H1 (cell line): Measurements from ENCODE around the gene TAS1R3. TPM values are rescaled to one million over a fixed set of nuclear protein-coding genes. Genes with fewer than 3 reads are reported as not detected.

Source experiments
- CTCF ChIA-PET: fragments of 300-600 bp; sonication (Branson Sonifier 250); formaldehyde crosslinking; loops from one replicate; lab custom pipeline; 2021; ENCODE audit not compliant: partially characterized antibody; lab: Charles Lee
- POLR2A ChIA-PET: fragments of 300-600 bp; sonication (Branson Sonifier 250); formaldehyde crosslinking; loops from one replicate; lab custom pipeline; 2021; ENCODE audit warnings: inconsistent platforms; ENCODE audit not compliant: partially characterized antibody; lab: Charles Lee
- DNase-seq, 2 experiments: peaks; one replicate each; pipeline versions ENCODE4 v3.0.0 to v3.0.0-alpha.2; 2010 to 2022; ENCODE audit warnings: low spot score in 2 of 2, low read depth in 1 of 2, mixed read lengths in 1 of 2
- FAIRE-seq: peaks from 2 replicates; lab custom pipeline; 2011; peaks lifted over from hg19 to GRCh38; lab: Jason Lieb, UNC
- H2AFZ ChIP-seq: 2 replicates; pipeline ENCODE4 v1.8.1; 2012; ENCODE audit warnings: low read length, inconsistent platforms
- H2AK5ac ChIP-seq: 2 replicates; pipeline ENCODE4 v1.6.1; 2013; ENCODE audit warnings: low read depth, low read length
- H2BK120ac ChIP-seq: replicated peaks from 2 replicates; pipeline ENCODE3; 2013; ENCODE audit warnings: low read depth, low read length, inconsistent platforms
- H2BK12ac ChIP-seq: 2 replicates; pipeline ENCODE4 v1.6.1; 2013; ENCODE audit warnings: low read depth, low read length
- H2BK15ac ChIP-seq: 2 replicates; pipeline ENCODE4 v1.6.1; 2013; ENCODE audit warnings: low read length
- H2BK20ac ChIP-seq: 2 replicates; pipeline ENCODE4 v1.6.1; 2013; ENCODE audit warnings: low read length
- H2BK5ac ChIP-seq: 2 replicates; pipeline ENCODE4 v1.6.1; 2013; ENCODE audit warnings: low read depth, low read length
- H3K14ac ChIP-seq: 2 replicates; pipeline ENCODE4 v1.6.1; 2013; ENCODE audit warnings: inconsistent platforms; ENCODE audit not compliant: insufficient read length
- H3K18ac ChIP-seq: 2 replicates; pipeline ENCODE4 v1.6.1; 2013; ENCODE audit warnings: low read length; ENCODE audit errors: extremely low read depth
- H3K23ac ChIP-seq: 2 replicates; pipeline ENCODE4 v1.6.1; 2013; ENCODE audit warnings: inconsistent platforms; ENCODE audit not compliant: insufficient read length
- H3K23me2 ChIP-seq: 2 replicates; pipeline ENCODE4 v1.6.1; 2013; ENCODE audit warnings: low read depth, low read length
- H3K27ac ChIP-seq: 2 replicates; pipeline ENCODE4 v1.6.1; 2011; ENCODE audit warnings: low read depth, low read length, inconsistent platforms
- H3K27me3 ChIP-seq, 4 experiments: replicated peaks in 1 of 4; 1 replicate in 1 of 4; 2 replicates in 3 of 4; pipeline versions ENCODE4 v1.6.1 to v1.8.1; 2011 to 2013; ENCODE audit warnings: low read length in 3 of 4, mild to moderate bottlenecking in 3 of 4, inconsistent platforms in 2 of 4, mixed read lengths in 2 of 4, moderate library complexity in 1 of 4; ENCODE audit not compliant: control insufficient read depth in 3 of 4, insufficient read depth in 3 of 4; ENCODE audit errors: extremely low read depth in 1 of 4
- H3K36me3 ChIP-seq, 4 experiments: 2 replicates each; pipeline versions ENCODE4 v1.6.1 to v1.8.1; 2011 to 2013; ENCODE audit warnings: mild to moderate bottlenecking in 4 of 4, low read length in 3 of 4, moderate library complexity in 2 of 4, control low read depth in 1 of 4, inconsistent platforms in 1 of 4; ENCODE audit not compliant: insufficient read depth in 4 of 4, control insufficient read depth in 2 of 4
- H3K4ac ChIP-seq: replicated peaks from 2 replicates; pipeline ENCODE3; 2013; ENCODE audit warnings: low read length, low read depth, mixed read lengths, inconsistent platforms; ENCODE audit not compliant: insufficient read length
- H3K4me1 ChIP-seq, 4 experiments: replicated peaks in 1 of 4; 1 replicate in 1 of 4; 2 replicates in 3 of 4; pipeline versions ENCODE4 v1.6.1 to v1.8.1; 2011 to 2013; ENCODE audit warnings: low read length in 3 of 4, inconsistent platforms in 2 of 4, mixed read lengths in 1 of 4; ENCODE audit not compliant: insufficient read depth in 4 of 4, control insufficient read depth in 3 of 4
- H3K4me2 ChIP-seq, 2 experiments: 2 replicates each; pipeline versions ENCODE4 v1.6.1 to v1.8.1; 2011 to 2013; ENCODE audit warnings: low read depth in 2 of 2, low read length in 2 of 2, control low read depth in 1 of 2, inconsistent platforms in 1 of 2, mild to moderate bottlenecking in 1 of 2; ENCODE audit not compliant: insufficient read depth in 1 of 2
- H3K4me3 ChIP-seq, 4 experiments: fragments of 200-600, 300-600 bp in 1 of 4; sonication (generic), shearing (Covaris generic), sonication (Bioruptor Twin) in 1 of 4; 2 replicates each; pipeline versions ENCODE4 v1.5.1 to v1.8.1; 2011 to 2016; ENCODE audit warnings: low read length in 4 of 4, low read depth in 3 of 4, control low read depth in 2 of 4, inconsistent platforms in 2 of 4, mild to moderate bottlenecking in 2 of 4, mixed read lengths in 1 of 4, moderate library complexity in 1 of 4; ENCODE audit not compliant: insufficient read depth in 2 of 4; ENCODE audit errors: extremely low read depth in 1 of 4
- H3K56ac ChIP-seq: replicated peaks from 2 replicates; pipeline ENCODE3; 2013; ENCODE audit warnings: low read depth, mild to moderate bottlenecking, mixed read lengths, low read length, inconsistent platforms; ENCODE audit not compliant: insufficient read length
- H3K79me1 ChIP-seq: 2 replicates; pipeline ENCODE4 v1.6.1; 2013; ENCODE audit warnings: low read depth, low read length, control low read depth
- H3K79me2 ChIP-seq, 2 experiments: 2 replicates each; pipeline versions ENCODE4 v1.6.1 to v1.8.1; 2012 to 2013; ENCODE audit warnings: low read length in 2 of 2, mild to moderate bottlenecking in 2 of 2, inconsistent platforms in 1 of 2; ENCODE audit not compliant: insufficient read depth in 2 of 2, control insufficient read depth in 1 of 2
- H3K9ac ChIP-seq, 4 experiments: replicated peaks in 1 of 4; 1 replicate in 1 of 4; 2 replicates in 3 of 4; pipeline versions ENCODE4 v1.6.1 to v1.8.1; 2011 to 2013; ENCODE audit warnings: low read depth in 3 of 4, low read length in 3 of 4, control low read depth in 2 of 4, mild to moderate bottlenecking in 2 of 4, moderate library complexity in 2 of 4, inconsistent platforms in 1 of 4; ENCODE audit errors: extremely low read depth in 1 of 4
- H3K9me3 ChIP-seq, 2 experiments: 2 replicates each; pipeline versions ENCODE4 v1.6.1 to v1.8.1; 2012 to 2013; ENCODE audit warnings: mild to moderate bottlenecking in 2 of 2, moderate library complexity in 2 of 2, control low read depth in 1 of 2, inconsistent platforms in 1 of 2, low read depth in 1 of 2, low read length in 1 of 2, mixed read lengths in 1 of 2; ENCODE audit not compliant: insufficient read depth in 2 of 2
- H4K20me1 ChIP-seq, 2 experiments: replicated peaks in 1 of 2; 2 replicates each; pipeline versions ENCODE3 to v1.8.1; 2011 to 2013; ENCODE audit warnings: inconsistent platforms in 2 of 2, low read length in 2 of 2, mild to moderate bottlenecking in 1 of 2; ENCODE audit not compliant: insufficient read depth in 2 of 2, control insufficient read depth in 1 of 2
- H4K5ac ChIP-seq: 2 replicates; pipeline ENCODE4 v1.6.1; 2013; ENCODE audit warnings: low read length, low read depth, mixed read lengths, inconsistent platforms; ENCODE audit not compliant: insufficient read length
- H4K8ac ChIP-seq: 2 replicates; pipeline ENCODE4 v1.8.0; 2013; ENCODE audit warnings: mild to moderate bottlenecking, moderate library complexity, low read length, inconsistent platforms; ENCODE audit not compliant: insufficient read depth; ENCODE audit errors: extremely low read depth
- H4K91ac ChIP-seq: replicated peaks from 2 replicates; pipeline ENCODE3; 2013; ENCODE audit warnings: low read length, mixed read lengths, inconsistent platforms; ENCODE audit not compliant: insufficient read length
- ASH2L ChIP-seq: fragments of 200-600, 300-600 bp; sonication (generic); IDR thresholded peaks from one replicate; pipeline ENCODE4 v1.7.1; 2017; ENCODE audit warnings: low read length
- CBX5 ChIP-seq: fragments of 300-800, 300-1000 bp; sonication (generic); IDR thresholded peaks from 2 replicates; pipeline ENCODE4 v1.7.1; 2016; ENCODE audit warnings: antibody characterized with exemption, low read length, low read depth
- CTBP2 ChIP-seq: IDR thresholded peaks from 2 replicates; pipeline ENCODE4 v1.7.0; 2011; ENCODE audit warnings: borderline replicate concordance, mild to moderate bottlenecking, moderate library complexity, mixed read lengths, low read length; ENCODE audit not compliant: insufficient read depth, insufficient read length
- E2F6 ChIP-seq: IDR thresholded peaks from 2 replicates; pipeline ENCODE4 v1.6.1; 2012; ENCODE audit warnings: inconsistent platforms
- EZH2 ChIP-seq: fragments of 200-600 bp; sonication (generic); IDR thresholded peaks from 2 replicates; pipeline ENCODE4 v1.7.1; 2012; ENCODE audit warnings: low read depth, mild to moderate bottlenecking, moderate library complexity, low read length, inconsistent platforms; ENCODE audit not compliant: severe bottlenecking
- FOSL1 ChIP-seq: IDR thresholded peaks from 2 replicates; pipeline ENCODE4 v1.6.1; 2011; ENCODE audit warnings: mild to moderate bottlenecking, low read depth, low read length, moderate library complexity; ENCODE audit not compliant: insufficient read depth
- JUND ChIP-seq: IDR thresholded peaks from 2 replicates; pipeline ENCODE4 v1.6.1; 2011; ENCODE audit warnings: mild to moderate bottlenecking, improper control_type of control experiment, low read length
- KDM1A ChIP-seq: fragments of 200-600, 300-600 bp; sonication (generic); IDR thresholded peaks from 2 replicates; pipeline ENCODE4 v1.7.1; 2016; ENCODE audit warnings: mild to moderate bottlenecking, low read length, borderline replicate concordance
- NANOG ChIP-seq: IDR thresholded peaks from 2 replicates; pipeline ENCODE4 v1.6.1; 2011; ENCODE audit warnings: low read length, low read depth, mild to moderate bottlenecking, inconsistent platforms; ENCODE audit not compliant: insufficient read depth, poor library complexity, severe bottlenecking
- POLR2A ChIP-seq, 2 experiments: IDR thresholded peaks; 1 replicate in 1 of 2; 2 replicates in 1 of 2; pipeline ENCODE4 v1.6.1; 2011; ENCODE audit warnings: low read depth in 2 of 2, low read length in 2 of 2, mild to moderate bottlenecking in 2 of 2; ENCODE audit errors: control extremely low read depth in 1 of 2
- SAP30 ChIP-seq: fragments of 300-600 bp; sonication (generic); IDR thresholded peaks from 2 replicates; pipeline ENCODE4 v1.7.1; 2012; ENCODE audit warnings: low read length, moderate library complexity, mild to moderate bottlenecking, inconsistent platforms; ENCODE audit not compliant: insufficient read depth, insufficient replicate concordance
- SRF ChIP-seq: IDR thresholded peaks from 2 replicates; pipeline ENCODE4 v1.6.1; 2011; ENCODE audit warnings: mild to moderate bottlenecking, low read depth, low read length, moderate library complexity
- ZNF274 ChIP-seq: IDR thresholded peaks from 2 replicates; pipeline ENCODE4 v1.7.0; 2012; ENCODE audit warnings: low read length, borderline replicate concordance; ENCODE audit errors: extremely low read depth
- WGBS, 2 experiments: shearing (Covaris generic) in 1 of 2; methylation state at CpG; one replicate each; pipeline versions ENCODE4 v1.1.6 to v1.1.7; 2013 to 2015; ENCODE audit warnings: low lambda C conversion rate in 2 of 2, mixed read lengths in 2 of 2, inconsistent platforms in 1 of 2, low coverage in 1 of 2, missing lambda C conversion rate in 1 of 2; ENCODE audit not compliant: insufficient replicate concordance in 2 of 2, insufficient coverage in 1 of 2, insufficient read length in 1 of 2; ENCODE audit errors: extremely low coverage in 1 of 2, missing lambda C conversion rate in 1 of 2; 5-methylcytosine and 5-hydroxymethylcytosine counted together
- polyA plus RNA-seq, 7 experiments: library from polyadenylated mRNA; depleted of rRNA in 3 of 7; stranded (reverse) in 5 of 7; unstranded in 2 of 7; fragments of >200 nt in 5 of 7; fragments of 200-250 nt in 2 of 7; gene quantifications; 1 replicate in 5 of 7; 2 replicates in 1 of 7; 4 replicates in 1 of 7; pipeline versions ENCODE4 v1.2.1 to v1.2.3, GENCODE V29; 2011 to 2013; ENCODE audit warnings: missing spikeins in 2 of 7, mixed read lengths in 2 of 7
- total RNA-seq: library from RNA; stranded (reverse); fragmentation: NEBNext Ultra II Directional; extraction: Animal tissue kit (Norgen Biotek cat#: 25700); gene quantifications from 2 replicates; pipeline ENCODE4 v1.2.1, GENCODE V29; 2021

TAS1R3 gene
- total and polyA plus RNA-seq, 2 of the 8 experiments (the other 6 are each of a cell fraction or from before 2014, with no cell fraction given) = 0.03 to 0.19 TPM

GRCh38 chr1:1327291-1327690 is 3.8 kb upstream of the TAS1R3 start:
- H4K8ac ChIP-seq = no peak overlapping the region
- DNase-seq (no peak), FAIRE-seq (no peak)
- no peak overlapping the region for H3K9ac ChIP-seq
- POLR2A ChIA-PET = interaction anchor here (0.8 to 3.4 kb wide), 6 partner anchors 9 to 18 kb away, joined by 3 to 27 read pairs (median 4); no protein-coding TSS in a partner anchor
- no peak overlapping the region for H2BK120ac ChIP-seq
- H2BK15ac ChIP-seq = no peak overlapping the region
- H4K5ac ChIP-seq = no peak overlapping the region
- no peak overlapping the region for H2AK5ac ChIP-seq
- H2BK20ac ChIP-seq = no peak overlapping the region
- H2BK5ac ChIP-seq = no peak overlapping the region
- H3K27ac ChIP-seq = no peak overlapping the region
- no peak overlapping the region for H3K4me2 ChIP-seq
- WGBS, 2 experiments = 91% methylated on average over 20 of the region's 40 CpGs; no CpG with 5 or more reads in 1 of the 2 experiments
- no peak overlapping the region for H3K23ac ChIP-seq
- no peak overlapping the region for H3K4me3 ChIP-seq
- CTCF ChIA-PET = interaction anchor here (0.6 to 1.6 kb wide), 4 partner anchors 9 to 616 kb away, joined by 3 read pairs; partner anchors contain the start of gene DVL1
- peaks cover 9 to 27% of the 10 kb centered on the region in 2 experiments for H4K20me1 ChIP-seq
- peaks cover 0 to 3% (median 0%) of the 10 kb centered on the region in 4 experiments; a peak in 1 of 8 replicates for H3K36me3 ChIP-seq
- H3K79me1 ChIP-seq = peaks cover 19% of the 10 kb centered on the region
- H3K9me3 ChIP-seq = peaks cover 0 to 6% of the 10 kb centered on the region in 2 experiments; a peak in 2 of 4 replicates
- no peak overlapping the region for H2BK12ac ChIP-seq
- no peak overlapping the region for H3K18ac ChIP-seq
- no peak overlapping the region for H2AFZ ChIP-seq
- no peaks in the 10 kb centered on the region; a peak in 1 of 7 replicates for H3K27me3 ChIP-seq
- H3K4me1 ChIP-seq = peaks cover 0 to 13% (median 3%) of the 10 kb centered on the region in 4 experiments; a peak in 5 of 7 replicates
- no peak overlapping the region for H3K14ac ChIP-seq
- no peak overlapping the region for H3K56ac ChIP-seq
- H3K23me2 ChIP-seq = peaks cover 9% of the 10 kb centered on the region
- H4K91ac ChIP-seq = no peak overlapping the region
- H3K79me2 ChIP-seq = peaks cover 6 to 24% of the 10 kb centered on the region in 2 experiments; a peak in 3 of 4 replicates
- no peak overlapping the region for H3K4ac ChIP-seq
- TF ChIP-seq CBX5 (no peak), JUND (no peak), EZH2 (no peak), NANOG (no peak), POLR2A (IDR thresholded peaks at IDR 0.05; ENCODE audit: control extremely low read depth in 1 of 2, low read depth in 2 of 2, low read length in 2 of 2) (no peak), CTBP2 (no peak), ASH2L (no peak), ZNF274 (no peak), E2F6 (no peak), SRF (no peak), SAP30 (no peak), KDM1A (no peak), FOSL1 (no peak)
